Liver (tissue), 9 donors: ENCODE results near the gene DMD. TPM values are rescaled to one million over a fixed set of nuclear protein-coding genes. Genes with fewer than 3 reads are reported as not detected.

Source experiments
- DNase-seq: peaks from one replicate; pipeline ENCODE4 v3.0.0-alpha.2; 2017; ENCODE audit warnings: low spot score
- H3K27ac ChIP-seq, 2 donors: one replicate each; pipeline ENCODE4 v1.7.0; 2013; ENCODE audit warnings: inconsistent platforms in 2 of 2, low read length in 2 of 2, control low read depth in 1 of 2, low read depth in 1 of 2, mild to moderate bottlenecking in 1 of 2
- H3K27me3 ChIP-seq, 4 donors: one replicate each; pipeline versions ENCODE4 v1.6.1 to v1.7.0; 2013; ENCODE audit warnings: low read length in 3 of 4, inconsistent platforms in 1 of 4, mild to moderate bottlenecking in 1 of 4, moderate library complexity in 1 of 4; ENCODE audit not compliant: control insufficient read depth in 4 of 4, insufficient read depth in 4 of 4
- H3K36me3 ChIP-seq, 4 donors: one replicate each; pipeline versions ENCODE4 v1.6.1 to v1.7.0; 2013; ENCODE audit warnings: low read length in 3 of 4, mild to moderate bottlenecking in 3 of 4, low read depth in 1 of 4, moderate library complexity in 1 of 4; ENCODE audit not compliant: control insufficient read depth in 4 of 4, insufficient read depth in 3 of 4
- H3K4me1 ChIP-seq, 4 donors: one replicate each; pipeline versions ENCODE4 v1.6.1 to v1.7.0; 2013; ENCODE audit warnings: low read length in 3 of 4, mild to moderate bottlenecking in 3 of 4, moderate library complexity in 1 of 4; ENCODE audit not compliant: control insufficient read depth in 4 of 4, insufficient read depth in 4 of 4
- H3K4me3 ChIP-seq, 3 donors: one replicate each; pipeline versions ENCODE4 v1.6.1 to v1.7.0; 2013; ENCODE audit warnings: low read length in 3 of 3, control low read depth in 1 of 3, low read depth in 1 of 3, mild to moderate bottlenecking in 1 of 3
- H3K9ac ChIP-seq, 2 donors: one replicate each; pipeline ENCODE4 v1.7.0; 2013; ENCODE audit warnings: low read length in 2 of 2, mild to moderate bottlenecking in 2 of 2, moderate library complexity in 2 of 2, control low read depth in 1 of 2, low read depth in 1 of 2
- H3K9me3 ChIP-seq, 4 donors: one replicate each; pipeline versions ENCODE4 v1.6.1 to v1.7.0; 2013; ENCODE audit warnings: low read length in 3 of 4; ENCODE audit not compliant: control insufficient read depth in 4 of 4
- EGR1 ChIP-seq, 2 donors: IDR thresholded peaks; 2 replicates each; pipeline ENCODE4 v1.6.1; 2016 to 2018; ENCODE audit warnings: antibody characterized with exemption in 2 of 2, low read depth in 2 of 2
- FOXA1 ChIP-seq: IDR thresholded peaks from 2 replicates; pipeline ENCODE4 v1.6.1; 2016; ENCODE audit warnings: antibody characterized with exemption
- FOXA2 ChIP-seq: IDR thresholded peaks from 2 replicates; pipeline ENCODE4 v1.6.1; 2016; ENCODE audit warnings: antibody characterized with exemption
- GABPA ChIP-seq, 2 donors: IDR thresholded peaks in 1 of 2; conservative IDR thresholded peaks in 1 of 2; 2 replicates each; pipeline ENCODE4 v1.6.1; 2016; ENCODE audit warnings: antibody characterized with exemption in 2 of 2, mild to moderate bottlenecking in 1 of 2, moderate library complexity in 1 of 2
- HNF4A ChIP-seq, 2 donors: conservative IDR thresholded peaks; 2 replicates each; pipeline ENCODE4 v1.6.1; 2016; ENCODE audit warnings: antibody characterized with exemption in 2 of 2, mild to moderate bottlenecking in 2 of 2
- HNF4G ChIP-seq: IDR thresholded peaks from 2 replicates; pipeline ENCODE4 v1.6.1; 2016; ENCODE audit warnings: antibody characterized with exemption
- JUND ChIP-seq, 2 donors: IDR thresholded peaks; 2 replicates each; pipeline ENCODE4 v1.6.1; 2016; ENCODE audit warnings: antibody characterized with exemption in 2 of 2
- MAX ChIP-seq: IDR thresholded peaks from 2 replicates; pipeline ENCODE4 v1.6.1; 2016; ENCODE audit warnings: antibody characterized with exemption
- NR2F2 ChIP-seq: IDR thresholded peaks from 2 replicates; pipeline ENCODE4 v1.6.1; 2016; ENCODE audit warnings: antibody characterized with exemption
- RAD21 ChIP-seq, 2 donors: IDR thresholded peaks; 2 replicates each; pipeline ENCODE4 v1.6.1; 2016; ENCODE audit warnings: antibody characterized with exemption in 2 of 2, mild to moderate bottlenecking in 2 of 2
- RXRA ChIP-seq, 2 donors: IDR thresholded peaks; 2 replicates each; pipeline ENCODE4 v1.6.1; 2017 to 2018; ENCODE audit warnings: antibody characterized with exemption in 2 of 2, mild to moderate bottlenecking in 1 of 2
- TAF1 ChIP-seq: conservative IDR thresholded peaks from 2 replicates; pipeline ENCODE4 v1.6.1; 2016; ENCODE audit warnings: antibody characterized with exemption, mild to moderate bottlenecking
- YY1 ChIP-seq: IDR thresholded peaks from 2 replicates; pipeline ENCODE4 v1.6.1; 2016; ENCODE audit warnings: antibody characterized with exemption, mild to moderate bottlenecking
- WGBS: extraction: QIAGEN DNeasy Blood & Tissue Kit; methylation state at CpG from one replicate; pipeline ENCODE4 v1.1.7; 2013; 5-methylcytosine and 5-hydroxymethylcytosine counted together
- polyA plus RNA-seq, 2 donors: library from polyadenylated mRNA; stranded (reverse) in 1 of 2; unstranded in 1 of 2; fragments of 200-250 nt in 1 of 2; fragments of >200 nt in 1 of 2; fragmentation: Nextera tagmentation in 1 of 2; extraction: Ambion mirVana in 1 of 2; gene quantifications; one replicate each; pipeline versions ENCODE4 v1.2.1 to v1.2.3, GENCODE V29; 2013 to 2015
- total RNA-seq, 2 donors: library from RNA; depleted of rRNA; stranded (reverse); fragments of >200 nt; gene quantifications; one replicate each; pipeline ENCODE4 v1.2.3, GENCODE V29; 2014
- TF ChIP-seq, protein P1 (sequence below): IDR thresholded peaks from 2 replicates; pipeline ENCODE4 v1.6.1; 2016; ENCODE audit warnings: antibody characterized with exemption
- donor health status: healthy.
- donor health status: healthy.
- donor health status: healthy.
- donor health status: healthy.
- donor health status: healthy.

DMD gene
- total RNA-seq (10 to 100 TPM; 15.3 to 61.9 TPM), polyA plus RNA-seq (10 to 100 TPM; 14.6 to 32.5 TPM)

DNA sequence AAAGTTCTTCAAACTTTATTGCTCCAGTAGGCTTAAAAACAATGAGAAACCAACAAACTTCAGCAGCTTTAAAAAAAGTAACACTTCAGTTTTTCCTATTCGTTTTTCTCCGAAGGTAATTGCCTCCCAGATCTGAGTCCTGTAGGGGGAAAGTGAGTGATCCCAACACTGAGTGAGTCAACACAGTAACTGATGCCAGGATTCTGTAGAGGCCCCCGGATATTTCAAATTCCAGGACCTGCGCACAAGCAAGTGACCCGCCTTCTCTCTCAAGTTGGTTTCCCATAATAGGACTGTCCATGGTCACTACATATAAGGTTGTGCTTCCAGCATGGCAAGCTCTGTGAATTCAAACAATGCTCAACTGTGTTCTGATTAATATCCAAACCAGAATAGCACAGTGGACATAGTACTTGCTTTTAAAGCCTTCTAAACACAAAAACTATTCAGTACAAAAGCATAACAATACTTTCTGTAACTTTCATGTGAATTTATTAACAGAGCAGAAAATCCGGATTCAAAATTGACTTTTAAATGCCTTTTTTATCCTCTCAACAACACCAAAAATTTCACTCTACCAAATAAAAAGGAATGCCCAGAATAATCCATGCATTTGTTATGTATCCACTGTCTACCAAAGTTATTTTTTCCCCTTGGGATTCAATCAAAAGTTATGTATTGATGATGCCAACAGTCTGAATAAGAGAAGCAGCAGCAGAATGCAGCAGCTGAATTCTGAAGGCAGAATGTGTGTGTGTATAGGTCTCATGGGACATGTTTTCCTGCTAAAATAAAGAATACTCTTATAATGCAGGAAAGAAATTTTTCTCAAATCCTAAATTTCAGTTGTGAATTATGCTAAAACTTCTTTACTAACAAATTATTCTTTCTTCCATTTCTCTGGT lies at the start of gene DMD:
TSS of gene DMD (minus strand) at position 194 of the 905 bp plus-strand sequence. CDS start 237 bp downstream, outside the sequence.
- Histone ChIP-seq H3K9ac (no peak within 1 kb of the TSS), H3K4me1 (no peaks in the 10 kb centered on the region), H3K4me3 (no peak within 1 kb of the TSS), H3K27ac (no peak within 1 kb of the TSS), H3K27me3 (no peaks in the 10 kb centered on the region), H3K36me3 (no peaks in the 10 kb centered on the region), H3K9me3 (no peaks in the 10 kb centered on the region)
- DNase-seq: no peak
- TF ChIP-seq HNF4A (conservative IDR thresholded peaks at IDR 0.05) (no peak), HNF4G (no peak), FOXA2 (no peak), RXRA (IDR thresholded peaks at IDR 0.05) (no peak), RAD21 (IDR thresholded peaks at IDR 0.05) (no peak), MAX (no peak), NR2F2 (no peak)
- 43% methylated on average over 6 of the region's 6 CpGs for WGBS

DNA sequence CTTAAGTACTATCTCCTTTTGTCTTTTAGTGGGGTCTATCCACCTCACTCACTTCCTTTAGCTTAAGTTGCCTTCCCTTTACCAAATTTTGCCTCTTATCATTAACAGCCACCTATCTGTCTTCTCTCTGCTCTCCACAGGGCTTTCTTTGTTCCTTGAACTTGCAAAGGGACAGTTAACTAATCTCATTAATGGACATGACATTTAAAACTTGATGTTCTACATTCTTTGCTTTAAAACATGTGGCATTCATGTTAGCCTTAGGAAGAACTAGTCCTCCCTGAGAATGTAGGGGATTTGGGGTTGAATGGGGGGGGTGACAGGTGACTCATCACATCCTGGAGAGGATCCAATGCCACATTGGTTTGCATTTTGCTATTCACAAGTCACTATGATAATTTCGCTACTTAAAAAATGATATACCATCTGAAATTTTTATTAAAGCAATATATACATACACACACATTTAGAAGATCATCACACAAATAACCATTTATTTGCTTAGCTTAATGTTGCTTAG lies 41.0 kb upstream of the DMD start:
- Histone ChIP-seq H3K36me3 (no peaks in the 10 kb centered on the region), H3K4me1 (no peaks in the 10 kb centered on the region), H3K9ac (no peak overlapping the region), H3K27me3 (no peaks in the 10 kb centered on the region), H3K4me3 (no peak overlapping the region), H3K9me3 (no peaks in the 10 kb centered on the region), H3K27ac (no peak overlapping the region)
- WGBS: 87% methylated on average over 1 of the region's 1 CpG
- DNase-seq: no peak
- TF ChIP-seq NR2F2 (no peak), TAF1 (no peak), MAX (no peak), RAD21 (IDR thresholded peaks at IDR 0.05) (no peak), JUND (IDR thresholded peaks at IDR 0.05) (no peak), GABPA (IDR thresholded peaks at IDR 0.05 in 1 of 2, conservative IDR thresholded peaks at IDR 0.05 in 1 of 2) (no peak), FOXA1 (no peak)

GRCh38 chrX:33218819-33219218 lies 7.5 kb upstream of the DMD start:
- H3K27ac ChIP-seq: no peak overlapping the region
- no peaks in the 10 kb centered on the region for H3K9me3 ChIP-seq
- no peak for DNase-seq
- no peaks in the 10 kb centered on the region for H3K36me3 ChIP-seq
- no peaks in the 10 kb centered on the region for H3K4me1 ChIP-seq
- no peaks in the 10 kb centered on the region for H3K27me3 ChIP-seq
- 71% methylated on average over 4 of the region's 4 CpGs for WGBS
- H3K9ac ChIP-seq: no peak overlapping the region
- no peak for TF ChIP-seq TAF1
- TF ChIP-seq HNF4G: no peak
- no peak overlapping the region for H3K4me3 ChIP-seq

GRCh38 chrX:33210156-33210555 lies 1.2 kb downstream of the DMD start:
- Histone ChIP-seq H3K9me3 (no peaks in the 10 kb centered on the region), H3K27me3 (no peaks in the 10 kb centered on the region), H3K36me3 (no peaks in the 10 kb centered on the region), H3K4me3 (no peak overlapping the region), H3K9ac (no peak overlapping the region), H3K4me1 (no peaks in the 10 kb centered on the region), H3K27ac (no peak overlapping the region)
- no peak for DNase-seq
- TF ChIP-seq RAD21 (IDR thresholded peaks at IDR 0.05): no peak
- TF ChIP-seq JUND (IDR thresholded peaks at IDR 0.05): no peak
- no peak for TF ChIP-seq GABPA (IDR thresholded peaks at IDR 0.05 in 1 of 2, conservative IDR thresholded peaks at IDR 0.05 in 1 of 2)
- TF ChIP-seq NR2F2: no peak
- TF ChIP-seq YY1: no peak
- no peak for TF ChIP-seq MAX
- no peak for TF ChIP-seq HNF4A (conservative IDR thresholded peaks at IDR 0.05)
- TF ChIP-seq RXRA (IDR thresholded peaks at IDR 0.05): no peak
- no peak for TF ChIP-seq EGR1 (IDR thresholded peaks at IDR 0.05; ENCODE audit: low read depth in 2 of 2)
- TF ChIP-seq, protein P1, sequence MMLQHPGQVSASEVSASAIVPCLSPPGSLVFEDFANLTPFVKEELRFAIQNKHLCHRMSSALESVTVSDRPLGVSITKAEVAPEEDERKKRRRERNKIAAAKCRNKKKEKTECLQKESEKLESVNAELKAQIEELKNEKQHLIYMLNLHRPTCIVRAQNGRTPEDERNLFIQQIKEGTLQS: no peak
- WGBS: 37% methylated on average over 2 of the region's 2 CpGs
